T follicular helper cell (primary cell): ENCODE results near the gene KCNJ15.

Experiments
- DNase-seq: peaks from one replicate; pipeline ENCODE4 v3.0.0-alpha.2; 2020; ENCODE audit warnings: low read depth

Gene KCNJ15

GRCh38 chr21:38326899-38327298, 70.1 kb downstream of the KCNJ15 start:
- no peak for DNase-seq

GRCh38 chr21:38327984-38328383, 71.2 kb downstream of the KCNJ15 start:
- no peak for DNase-seq

GRCh38 chr21:38329162-38329561, 72.4 kb downstream of the KCNJ15 start:
- DNase-seq: no peak

GRCh38 chr21:38330666-38331065, 73.9 kb downstream of the KCNJ15 start:
- no peak for DNase-seq

GRCh38 chr21:38333301-38334272, 76.8 kb downstream of the KCNJ15 start:
- no peak for DNase-seq

GRCh38 chr21:38334866-38335265, 78.1 kb downstream of the KCNJ15 start:
- DNase-seq: no peak

GRCh38 chr21:38337793-38338192, 81.0 kb downstream of the KCNJ15 start:
- no peak for DNase-seq

GRCh38 chr21:38340131-38340530, 83.3 kb downstream of the KCNJ15 start:
- no peak for DNase-seq

- no peak for DNase-seq
These were observed 84.8 kb downstream of the KCNJ15 start for GRCh38 chr21:38341546-38342012.

GRCh38 chr21:38342739-38343138, 85.9 kb downstream of the KCNJ15 start:
- no peak for DNase-seq

- DNase-seq: no peak
These were observed 86.9 kb downstream of the KCNJ15 start for GRCh38 chr21:38343691-38344090.

GRCh38 chr21:38346286-38346685, 89.5 kb downstream of the KCNJ15 start:
- DNase-seq: no peak

GRCh38 chr21:38349111-38349746, 92.4 kb downstream of the KCNJ15 start:
- DNase-seq: no peak

GRCh38 chr21:38349977-38350376, 93.2 kb downstream of the KCNJ15 start:
- no peak for DNase-seq

- no peak for DNase-seq
These were observed 93.9 kb downstream of the KCNJ15 start for GRCh38 chr21:38350684-38351083.

- no peak for DNase-seq
These were observed 94.6 kb downstream of the KCNJ15 start for GRCh38 chr21:38351176-38351959.

- DNase-seq: no peak
These were observed 95.2 kb downstream of the KCNJ15 start for GRCh38 chr21:38351961-38352521.

- DNase-seq: peak; percentile 30
These were observed 95.9 kb downstream of the KCNJ15 start for GRCh38 chr21:38352536-38353219.

- no peak for DNase-seq
These were observed 97.4 kb downstream of the KCNJ15 start for GRCh38 chr21:38354231-38354630.

GRCh38 chr21:38354746-38355145, 98.0 kb downstream of the KCNJ15 start:
- DNase-seq: no peak

- no peak for DNase-seq
These were observed 98.6 kb downstream of the KCNJ15 start for GRCh38 chr21:38355353-38355752.
